TTC549 (cell line): ENCODE measurements around the gene GCH1.

Source experiments
- FAIRE-seq: peaks from 2 replicates; lab custom pipeline; 2012; peaks lifted over from hg19 to GRCh38; lab: Jason Lieb, UNC

The GCH1 gene

DNA sequence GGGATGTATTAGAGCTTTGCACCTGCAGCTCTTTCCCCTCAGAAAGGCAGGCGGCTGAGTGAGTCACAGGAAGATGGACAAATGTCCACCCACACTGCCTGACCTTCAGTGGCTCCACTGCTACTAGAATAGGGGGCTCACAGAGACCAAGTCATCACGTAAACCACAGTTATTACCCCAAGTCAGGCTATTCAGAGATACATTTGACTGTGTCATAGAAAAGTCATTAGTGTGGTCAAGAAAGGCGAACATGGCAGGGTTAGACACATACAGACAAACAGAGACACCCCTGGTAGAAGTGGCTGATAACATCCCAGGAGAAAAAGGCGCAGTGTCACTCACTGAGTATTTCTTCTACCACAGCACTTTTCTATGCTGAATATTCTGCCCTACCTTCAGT is 36.0 kb downstream of the GCH1 start:
- no peak for FAIRE-seq

DNA sequence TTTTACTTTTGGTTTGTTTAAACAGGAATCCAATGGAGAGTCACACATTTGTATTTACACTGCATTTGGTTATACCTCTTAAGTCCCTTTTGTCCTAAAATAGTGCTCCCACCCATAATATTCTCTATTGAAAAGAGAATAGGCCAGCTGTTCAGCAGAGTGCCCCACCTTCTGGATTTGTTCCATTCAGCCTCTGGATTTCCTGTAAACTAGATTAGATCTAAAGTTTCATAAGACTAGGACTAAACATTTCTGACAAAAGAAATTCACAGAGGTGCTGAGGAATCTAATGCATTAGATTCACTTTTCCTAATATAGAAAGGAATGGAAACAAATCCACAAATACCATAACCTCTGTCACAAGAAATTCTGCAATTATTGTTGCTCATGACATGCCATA is 38.1 kb downstream of the GCH1 start:
- FAIRE-seq: no peak

DNA sequence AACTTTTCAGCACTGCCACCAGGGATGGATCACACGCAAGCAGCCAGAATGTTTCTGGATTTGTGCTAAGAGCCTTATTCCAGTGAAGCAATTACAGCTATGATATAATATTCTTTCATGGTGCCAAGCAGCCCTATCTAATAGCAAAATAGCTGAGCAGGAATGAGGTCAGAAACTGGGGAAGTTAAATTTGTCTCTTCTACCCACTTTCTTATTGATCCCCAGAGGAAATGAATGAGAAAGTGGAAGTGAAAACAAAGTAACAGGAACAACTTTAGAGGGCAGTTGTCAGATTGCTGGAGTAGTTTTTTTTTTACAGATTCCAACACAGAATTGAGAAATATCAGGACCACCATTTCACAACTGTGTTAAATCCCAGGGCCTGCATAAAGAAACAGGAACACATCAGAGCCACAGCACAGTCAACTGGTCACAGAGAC is 44.8 kb downstream of the GCH1 start:
- no peak for FAIRE-seq

DNA sequence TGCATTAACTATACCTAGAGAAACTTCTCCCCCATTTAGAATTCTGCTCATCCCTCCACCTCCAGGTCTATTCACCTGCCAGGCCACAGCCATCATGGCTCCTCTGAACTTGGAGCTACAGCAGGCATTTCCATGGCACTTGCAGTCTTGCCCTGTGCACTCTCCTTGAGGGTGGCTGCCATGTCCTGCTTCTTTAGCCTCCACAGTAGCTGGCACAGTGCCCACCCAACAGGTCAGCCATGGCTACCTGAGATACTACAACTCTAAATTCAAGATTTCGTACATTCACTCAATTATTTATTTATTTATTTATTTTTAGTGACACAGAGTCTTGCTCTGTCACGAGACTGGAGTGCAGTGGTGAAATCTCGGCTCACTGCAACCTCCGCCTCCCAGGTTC is 46.5 kb downstream of the GCH1 start:
- FAIRE-seq: no peak

DNA sequence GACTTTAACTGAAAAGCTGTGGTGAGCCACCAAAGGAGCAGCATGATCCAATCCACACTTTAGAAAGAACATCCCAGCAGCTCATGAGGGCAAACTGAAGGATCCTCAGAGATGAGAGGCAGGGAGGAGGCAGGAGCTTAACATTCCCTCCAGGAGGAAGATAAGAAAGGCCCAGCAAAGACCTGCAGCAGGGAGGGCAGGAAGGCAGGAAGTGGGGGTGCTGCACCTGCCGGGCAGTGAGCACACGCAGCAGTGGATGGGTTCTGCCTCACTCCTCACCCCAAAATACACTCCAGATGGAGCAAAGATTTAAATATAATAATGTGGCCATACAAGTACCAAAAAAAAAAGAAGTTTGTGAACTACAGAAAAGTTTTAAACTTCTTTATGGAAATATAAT is 48.4 kb downstream of the GCH1 start:
- FAIRE-seq: no peak

DNA sequence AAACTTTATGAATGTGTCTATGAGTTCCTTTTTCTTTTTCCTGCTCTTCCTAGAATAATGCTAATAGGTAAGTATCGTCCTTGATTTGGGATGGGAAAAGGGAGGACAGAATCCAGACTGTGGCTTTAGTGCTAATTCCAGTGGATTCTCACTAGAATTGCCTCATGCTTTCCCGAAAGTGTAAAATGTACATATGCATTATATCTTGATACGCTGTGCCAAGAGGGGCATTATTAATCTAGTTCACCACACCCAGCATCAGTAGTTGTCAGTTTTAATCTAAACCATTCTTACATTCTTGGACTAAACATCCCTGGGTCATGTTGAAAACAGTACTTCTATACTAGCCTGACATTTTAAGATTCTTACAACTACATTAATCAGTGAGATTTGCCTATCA is 49.3 kb downstream of the GCH1 start:
- no peak for FAIRE-seq

DNA sequence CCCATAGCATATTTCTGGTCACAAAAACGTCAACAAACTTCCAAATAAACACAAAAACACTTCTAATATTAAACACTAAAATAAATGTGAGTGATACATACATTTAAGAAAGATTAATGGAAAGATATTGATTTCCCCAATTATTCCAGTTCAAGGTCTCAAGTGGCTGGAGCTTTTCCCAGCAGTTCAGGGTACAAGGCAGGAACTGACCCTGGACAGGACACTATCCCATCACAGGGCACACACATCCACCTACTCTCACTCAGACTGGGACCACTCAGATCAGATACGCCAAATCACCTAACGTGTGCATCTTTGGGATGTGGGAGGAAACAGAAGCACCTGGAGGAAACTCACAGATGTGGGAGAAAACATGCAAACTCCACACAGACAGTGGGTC is 50.4 kb downstream of the GCH1 start:
- no peak for FAIRE-seq

DNA sequence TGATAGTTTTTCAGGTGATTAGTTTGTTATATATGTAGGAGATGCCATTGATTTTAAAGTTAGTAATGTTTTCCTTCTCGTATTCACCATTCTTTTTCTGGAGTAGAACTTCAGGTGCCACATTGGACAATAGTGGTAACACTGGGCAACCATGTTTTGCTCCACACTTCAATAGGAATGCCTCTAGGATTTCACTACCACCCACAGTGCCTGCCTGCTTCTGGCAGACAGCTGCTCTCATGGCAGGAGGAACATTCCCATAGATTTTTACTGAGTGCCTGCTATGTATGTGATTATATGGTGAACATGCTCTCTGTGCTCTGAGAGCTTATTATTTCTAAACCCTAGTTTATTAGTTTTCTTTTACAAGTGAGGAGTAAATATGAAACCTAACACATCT is 53.7 kb downstream of the GCH1 start:
- no peak for FAIRE-seq

DNA sequence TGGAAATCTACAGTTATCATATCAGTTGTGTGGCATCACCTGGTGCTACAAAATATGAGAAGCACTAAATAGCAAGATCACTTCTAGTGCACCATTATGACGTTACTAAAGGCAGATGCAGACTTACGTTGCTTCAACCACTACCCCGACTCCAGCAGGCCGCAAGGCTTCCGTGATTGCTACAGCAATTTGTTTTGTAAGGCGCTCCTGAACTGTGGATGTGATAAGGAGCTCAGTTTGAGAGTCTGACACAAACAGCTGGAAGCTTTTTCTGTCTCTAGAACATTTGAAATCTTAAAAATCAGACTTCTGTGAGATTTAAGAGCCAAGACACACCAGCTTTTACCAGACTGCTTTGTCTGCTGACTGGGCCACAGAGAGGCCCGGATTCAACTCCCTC is 57.0 kb downstream of the GCH1 start:
- FAIRE-seq: no peak

DNA sequence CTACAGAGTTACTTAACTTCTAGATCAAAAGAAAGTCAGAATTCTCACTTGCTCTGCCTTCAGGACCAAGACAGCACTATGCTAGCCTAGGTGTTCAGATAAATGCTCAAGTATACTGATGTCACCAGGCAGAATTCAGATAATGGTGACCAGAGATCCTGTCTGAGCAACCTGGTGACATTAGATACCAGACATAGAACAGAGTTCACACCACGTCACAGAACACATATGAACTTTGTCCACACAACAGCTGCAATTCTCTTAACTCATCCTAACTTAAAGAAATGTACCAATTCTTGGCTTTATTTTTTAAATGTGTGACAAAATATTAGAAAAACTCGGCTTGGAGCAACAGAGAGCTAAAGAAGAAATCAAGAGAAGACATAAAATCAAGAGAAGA is 58.1 kb downstream of the GCH1 start:
- FAIRE-seq: no peak

DNA sequence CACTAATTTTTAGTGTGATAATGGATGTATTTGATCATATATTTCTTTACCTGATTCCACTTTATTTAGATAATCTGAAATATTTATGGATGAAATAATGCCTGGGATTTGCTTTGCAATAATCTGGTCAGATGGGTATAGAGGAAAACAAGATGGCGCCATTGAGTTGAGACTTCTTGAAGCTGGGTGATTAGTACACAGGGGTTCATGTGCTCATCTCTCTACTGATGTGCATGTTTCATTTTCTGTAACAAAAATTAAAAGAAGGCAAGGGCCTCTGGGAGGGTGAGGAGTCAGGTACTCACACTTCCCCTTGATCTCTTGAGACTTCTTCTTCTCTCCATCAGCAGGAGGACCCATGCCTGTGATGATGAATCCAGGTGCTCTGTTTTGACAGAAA is 61.8 kb downstream of the GCH1 start:
- FAIRE-seq: no peak

DNA sequence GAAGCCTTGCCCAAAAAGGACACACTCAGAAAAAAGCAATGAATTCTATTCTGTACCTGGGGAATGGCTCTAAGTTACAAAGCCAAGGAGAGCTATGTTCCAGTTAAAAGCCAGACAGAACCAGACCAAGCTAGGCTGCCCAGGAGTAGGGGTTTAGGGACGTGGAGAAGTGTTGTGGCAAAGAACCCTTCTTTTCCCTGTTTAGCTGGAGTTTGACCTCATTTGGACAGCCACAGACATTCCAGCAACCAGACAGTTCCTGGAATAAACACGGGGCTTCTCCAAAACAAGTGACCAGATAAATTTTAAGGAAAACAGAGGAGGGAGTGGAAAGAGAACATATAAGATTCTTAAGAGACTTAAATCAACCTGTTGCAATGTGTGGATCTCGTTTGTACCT is 62.3 kb downstream of the GCH1 start:
- FAIRE-seq: no peak

DNA sequence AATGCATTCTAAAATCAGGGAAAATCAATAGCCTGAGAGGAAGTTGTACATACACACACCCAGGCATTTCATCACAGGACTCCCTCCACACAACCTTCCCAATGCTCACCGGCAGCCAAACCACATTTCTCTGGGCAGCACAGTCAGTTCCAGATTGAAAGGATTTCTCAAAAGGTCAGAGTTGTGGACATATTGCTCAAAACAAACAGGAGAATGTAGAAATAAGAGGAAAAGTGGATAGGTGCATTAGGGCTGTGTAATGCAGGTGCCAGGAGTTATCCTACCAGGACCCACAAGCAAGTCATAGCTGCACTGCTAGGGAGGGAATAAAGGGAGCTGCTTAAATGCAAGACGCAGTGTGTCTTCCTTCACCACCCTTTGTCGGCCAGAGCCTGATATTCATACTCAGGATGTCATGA is 62.9 kb downstream of the GCH1 start:
- no peak for FAIRE-seq

DNA sequence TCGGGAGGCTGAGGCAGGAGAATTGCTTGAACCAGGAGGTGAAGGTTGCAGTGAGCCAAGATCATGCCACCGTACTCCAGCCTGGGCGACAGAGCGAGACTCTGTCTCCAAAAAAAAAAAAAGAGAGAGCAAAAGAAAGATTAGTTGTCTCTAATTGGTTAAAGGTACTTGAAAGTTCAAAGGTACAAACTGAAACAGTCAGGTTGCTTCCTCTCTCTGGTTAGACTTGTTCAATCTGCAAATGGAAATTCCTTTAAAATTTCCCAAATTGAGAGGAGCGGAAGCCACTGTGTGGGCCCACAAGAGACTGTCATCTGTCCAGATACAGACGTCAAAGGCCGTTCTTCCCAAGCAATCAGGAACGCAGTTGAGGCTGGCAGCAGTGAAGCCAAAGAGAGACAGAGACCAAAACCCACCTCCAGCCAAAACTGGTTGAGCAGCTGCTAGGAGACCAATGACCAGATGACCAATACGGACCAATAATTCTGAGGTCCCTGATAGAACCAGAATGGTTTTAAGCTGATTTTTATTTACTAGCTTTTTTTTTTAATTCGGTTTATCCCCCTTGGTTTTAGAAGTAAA is 63.6 kb downstream of the GCH1 start:
- FAIRE-seq: no peak

DNA sequence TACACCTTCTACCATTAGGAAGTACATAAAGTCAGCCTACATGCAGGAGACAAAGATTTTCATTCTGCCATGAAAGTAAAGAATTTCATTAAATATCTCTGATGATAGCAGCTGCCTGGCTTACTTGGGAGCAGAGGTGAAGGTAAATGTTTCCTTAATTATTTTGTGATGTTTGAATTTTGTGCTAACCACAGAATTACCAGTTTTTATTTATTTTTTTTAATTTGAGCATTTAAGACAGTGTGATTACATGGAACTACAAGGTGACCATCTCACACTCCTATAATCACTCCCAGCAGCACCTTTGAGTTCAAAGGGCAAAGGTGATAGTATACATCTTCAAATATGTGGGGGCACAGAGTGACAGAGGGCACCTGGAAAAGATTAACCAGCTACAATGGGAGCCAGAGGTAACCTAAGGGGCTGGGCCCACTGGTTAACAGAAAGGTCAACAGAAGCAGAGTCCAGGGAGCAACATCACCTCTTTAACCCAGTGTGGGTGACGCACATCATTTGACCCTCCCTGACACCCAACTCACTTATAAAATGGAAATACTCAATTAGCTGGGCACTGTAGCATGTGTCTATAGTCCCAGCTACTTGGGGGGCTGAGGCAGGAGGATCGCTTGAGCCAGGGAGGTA is 65.0 kb downstream of the GCH1 start:
- FAIRE-seq: no peak

DNA sequence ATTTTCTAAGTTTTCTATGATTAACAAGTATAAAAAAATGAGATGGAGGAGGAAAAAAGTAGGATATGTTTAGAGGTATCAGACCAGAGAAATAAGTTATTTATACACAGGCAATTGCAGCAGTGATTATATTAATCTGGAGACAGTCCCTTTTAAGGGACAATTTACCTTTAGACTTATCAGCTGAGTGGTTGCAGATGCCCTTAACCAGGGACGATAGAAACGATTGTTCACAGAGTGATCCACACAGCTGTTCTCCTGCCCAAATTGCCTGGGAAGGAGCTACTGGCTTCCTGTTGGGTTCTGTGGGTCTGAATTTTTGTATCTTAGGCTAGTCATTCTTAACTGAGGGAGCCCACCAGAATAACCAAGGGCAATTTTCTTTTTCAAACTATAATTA is 66.4 kb downstream of the GCH1 start:
- no peak for FAIRE-seq

DNA sequence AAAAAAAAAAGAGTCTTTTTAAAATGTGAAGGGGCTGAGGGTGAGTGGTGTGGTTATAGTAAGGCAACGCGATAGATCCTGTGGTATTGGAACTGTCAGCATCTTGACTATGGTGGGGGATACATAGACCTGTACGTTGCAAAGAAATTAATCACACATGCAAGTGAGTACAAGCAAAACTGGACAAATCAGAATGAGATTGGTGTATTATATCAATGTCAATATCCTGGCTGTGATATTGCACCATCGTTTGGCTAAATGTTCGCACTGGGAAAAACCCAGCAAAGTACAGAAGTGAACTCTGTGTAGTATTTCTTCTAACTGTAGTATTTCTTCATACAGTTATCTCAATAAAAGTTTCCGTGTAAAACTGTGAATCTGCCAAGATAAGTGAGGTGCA is 67.9 kb downstream of the GCH1 start:
- FAIRE-seq: no peak

DNA sequence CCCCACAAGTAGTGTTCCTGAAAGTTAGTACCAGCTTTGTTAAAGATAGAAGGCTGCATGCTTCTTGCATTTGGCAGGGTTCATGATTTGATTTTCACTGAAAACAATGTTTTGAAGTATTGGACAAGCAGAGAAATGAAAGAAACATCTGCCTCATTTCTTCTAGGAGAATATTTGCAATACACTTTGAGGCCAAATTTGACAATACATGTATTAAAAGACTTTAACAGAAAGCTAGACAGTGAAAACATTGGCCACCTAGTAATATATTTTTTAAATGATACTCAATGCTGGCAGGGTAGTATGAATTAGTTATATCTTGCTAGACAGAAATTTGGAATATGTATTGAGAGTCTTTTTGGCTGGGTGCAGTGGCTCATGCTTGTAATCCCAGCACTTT is 68.5 kb downstream of the GCH1 start:
- no peak for FAIRE-seq

DNA sequence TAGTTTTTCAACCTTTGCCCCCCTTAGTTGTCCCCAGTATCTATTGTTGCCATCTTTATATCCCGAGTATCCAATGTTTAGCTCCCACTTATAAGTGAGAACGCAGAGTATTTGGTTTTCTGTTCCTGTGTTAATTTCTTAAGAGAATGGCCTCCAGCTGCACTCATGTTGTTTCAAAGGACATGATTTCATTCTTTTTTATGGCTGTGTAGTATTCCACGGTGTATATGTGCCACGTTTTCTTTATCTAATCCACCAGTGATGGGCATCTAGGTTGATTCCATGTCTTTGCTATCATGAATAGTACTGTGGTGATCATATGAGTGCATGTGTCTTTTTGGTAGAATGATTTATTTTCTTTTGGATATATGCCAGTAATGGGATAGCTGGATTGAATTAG is 72.0 kb downstream of the GCH1 start:
- FAIRE-seq: no peak

DNA sequence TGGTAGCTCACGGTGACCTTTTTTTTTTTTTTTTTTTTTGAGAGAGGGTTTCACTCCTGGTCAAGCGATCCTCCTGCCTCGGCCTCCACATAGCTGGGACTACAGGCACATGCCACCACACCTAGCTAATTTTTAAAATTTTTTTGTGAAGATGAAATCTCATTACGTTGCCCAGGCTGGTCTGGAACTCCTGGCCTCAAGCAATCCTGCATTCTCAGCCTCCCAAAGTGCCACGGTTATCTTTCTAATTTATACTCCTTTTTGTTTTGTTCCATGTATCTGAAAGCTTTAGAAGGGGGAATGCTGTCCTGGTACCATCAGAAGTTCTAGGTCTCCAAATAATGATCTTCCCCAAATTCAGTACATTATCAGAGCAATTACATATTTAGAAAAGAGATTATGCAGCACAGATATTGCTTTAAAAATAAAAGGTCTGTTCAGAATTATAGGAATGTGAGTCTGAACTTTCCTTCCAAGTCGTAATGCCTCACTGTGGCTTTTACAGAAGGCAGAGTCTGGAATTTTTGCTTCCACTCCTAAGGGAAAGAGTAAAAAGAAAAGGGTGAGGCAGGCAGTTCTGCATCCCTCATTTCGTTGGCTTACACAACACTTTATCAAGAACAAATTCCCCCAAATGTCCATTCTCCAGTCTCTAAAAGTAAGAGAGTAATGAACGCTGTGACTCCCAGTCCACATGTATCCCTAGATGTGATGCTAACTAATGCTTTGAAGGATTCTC is 73.0 kb downstream of the GCH1 start:
- no peak for FAIRE-seq

DNA sequence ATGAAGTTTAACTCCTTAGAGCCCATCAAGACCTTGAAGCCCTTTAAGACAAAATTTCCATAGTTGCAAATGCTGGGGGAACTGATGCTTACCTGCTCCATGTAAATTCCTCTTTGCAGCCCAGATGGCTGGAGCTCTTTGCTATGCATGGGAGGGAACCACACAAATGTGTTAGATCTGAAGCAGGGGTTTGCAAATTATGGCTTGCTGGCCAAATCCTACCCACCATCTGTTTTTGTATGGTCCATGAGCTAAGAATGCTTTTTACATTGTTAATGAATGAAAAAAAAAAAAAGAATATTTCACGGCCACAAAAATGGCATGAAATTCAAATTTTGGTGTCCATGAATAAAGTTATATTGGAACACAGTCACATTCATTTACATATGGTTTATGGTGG is 74.6 kb downstream of the GCH1 start:
- FAIRE-seq: no peak

DNA sequence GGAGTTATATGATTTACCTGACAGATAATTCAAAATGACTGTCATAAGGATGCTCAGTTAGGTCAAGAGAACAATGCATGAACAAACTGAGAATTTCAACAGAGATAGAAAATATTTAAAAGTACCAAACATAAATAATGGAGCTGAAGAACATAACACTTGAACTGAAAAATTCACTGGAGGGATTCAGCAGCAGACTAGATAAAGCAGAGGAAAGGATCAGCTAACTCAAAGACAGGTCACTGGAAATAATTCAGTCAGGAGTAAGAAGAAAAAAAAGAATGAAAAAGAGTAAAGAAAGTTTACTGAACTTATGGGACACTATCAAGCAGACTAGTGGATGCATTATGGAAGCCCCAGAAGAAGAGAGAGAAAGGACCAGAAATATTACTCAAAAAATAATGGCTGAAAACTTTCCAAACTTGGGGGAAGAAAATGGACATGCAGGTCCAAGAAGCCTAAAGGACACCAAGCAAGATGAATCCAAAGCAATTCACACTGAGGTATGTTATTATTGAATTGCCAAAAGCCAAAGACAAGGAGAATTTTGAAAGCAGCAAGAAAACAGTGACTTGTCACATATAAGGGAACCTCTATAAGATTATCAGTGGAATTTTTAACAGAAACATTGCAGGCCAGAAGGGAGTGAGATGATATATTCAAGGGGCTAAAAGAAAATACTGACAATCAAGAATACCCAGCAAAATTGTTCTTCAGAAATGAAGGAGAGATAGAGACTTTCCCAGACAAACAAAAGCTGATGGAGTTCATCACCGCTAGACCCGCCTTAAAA is 78.7 kb downstream of the GCH1 start:
- no peak for FAIRE-seq

DNA sequence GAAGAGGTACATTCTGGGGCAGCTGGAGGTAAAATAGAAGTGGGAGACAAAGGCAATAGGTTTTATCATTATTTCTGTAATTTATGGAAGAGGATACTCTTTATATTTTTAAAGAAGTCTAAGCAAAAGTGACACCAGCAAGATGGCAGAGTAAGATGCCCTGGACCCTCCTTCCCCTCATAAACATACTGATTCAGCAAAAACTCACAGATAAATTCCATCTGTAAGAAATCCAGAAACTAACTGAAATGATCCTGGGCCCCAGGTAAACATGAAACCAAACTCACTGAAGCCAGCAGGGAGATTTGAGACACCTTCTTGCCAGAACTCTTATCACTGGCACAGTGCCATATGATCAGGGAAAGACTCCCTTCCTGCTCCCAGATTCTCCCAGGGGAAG is 79.9 kb downstream of the GCH1 start:
- no peak for FAIRE-seq
